GM18907 (cell line): Measurements from ENCODE around the gene SERPINF2.
"Not testable (repeated sequence)": the region's sequence is repeated elsewhere in the genome, so short reads cannot be mapped to it uniquely, and the experiment has no call there.

Source experiments
- ATAC-seq: cut with Tn5 transposase; IDR thresholded peaks from one replicate; pipeline ENCODE4 v1.9.1; 2021; ENCODE audit warnings: mild to moderate bottlenecking, moderate library complexity; ENCODE audit not compliant: unreplicated experiment

Gene SERPINF2

GRCh38 chr17:1762233-1762900 lies 19.7 kb downstream of the SERPINF2 start:
- ATAC-seq: no peak

GRCh38 chr17:1762901-1763898 lies 20.5 kb downstream of the SERPINF2 start:
- ATAC-seq: no peak

DNA sequence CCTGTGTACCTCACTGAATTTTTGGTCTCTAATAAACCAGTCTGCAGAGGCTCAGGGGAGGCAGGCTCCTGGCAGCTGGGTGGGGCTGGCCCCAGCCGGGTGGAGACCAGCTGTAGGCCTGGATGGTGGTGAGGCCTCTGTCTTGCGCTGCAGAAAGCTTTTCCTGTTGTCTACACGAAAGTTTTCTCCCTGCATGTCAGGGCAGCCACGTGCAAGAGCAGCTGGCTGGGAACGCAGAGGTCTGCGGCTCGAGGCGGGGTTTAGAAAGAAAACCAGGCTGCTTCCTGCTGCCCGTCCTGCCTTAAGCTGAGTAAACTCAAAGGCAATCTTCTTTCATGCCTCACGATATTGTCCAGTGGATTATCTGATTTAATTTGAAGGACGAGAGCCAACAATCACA lies 21.6 kb downstream of the SERPINF2 start:
- ATAC-seq: no peak

DNA sequence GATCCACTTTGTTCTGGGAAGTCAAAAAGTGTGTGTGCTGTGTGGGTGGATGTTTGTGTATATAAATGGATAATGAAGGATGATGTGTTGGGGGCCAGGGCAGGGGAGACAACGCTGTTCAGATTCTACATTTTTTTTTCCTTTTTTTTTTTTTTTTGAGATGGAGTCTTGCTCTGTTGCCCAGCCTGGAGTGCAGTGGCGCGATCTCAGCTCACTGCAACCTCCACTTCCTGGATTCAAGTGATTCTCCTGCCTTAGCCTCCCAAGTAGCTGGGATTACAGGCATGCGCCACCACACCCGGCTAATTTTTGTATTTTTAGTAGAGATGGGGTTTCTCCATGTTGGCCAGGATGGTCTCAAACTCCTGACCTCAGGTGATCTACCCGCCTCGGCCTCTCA lies 22.0 kb downstream of the SERPINF2 start:
- not testable (repeated sequence) for ATAC-seq

DNA sequence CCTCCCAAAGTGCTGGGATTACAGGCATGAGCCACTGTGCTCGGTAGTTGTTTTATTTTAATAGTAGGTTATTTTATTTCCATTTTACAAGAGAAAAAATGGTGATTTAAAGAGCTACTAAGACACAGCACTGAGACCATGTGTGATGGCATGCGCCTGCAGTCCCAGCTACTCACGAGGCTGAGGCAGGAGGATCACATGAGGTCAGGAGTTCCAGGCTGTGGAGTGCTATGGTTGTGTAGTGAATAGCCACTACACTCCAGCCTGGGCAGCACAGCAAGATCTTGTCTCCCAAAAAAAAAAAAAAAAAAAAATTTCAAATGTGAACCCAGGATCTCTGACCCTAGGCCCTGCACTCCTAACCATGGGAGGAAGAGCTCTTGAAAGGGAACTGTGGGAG lies 22.9 kb downstream of the SERPINF2 start:
- no peak for ATAC-seq

GRCh38 chr17:1766382-1767135 lies 23.9 kb downstream of the SERPINF2 start:
- no peak for ATAC-seq

DNA sequence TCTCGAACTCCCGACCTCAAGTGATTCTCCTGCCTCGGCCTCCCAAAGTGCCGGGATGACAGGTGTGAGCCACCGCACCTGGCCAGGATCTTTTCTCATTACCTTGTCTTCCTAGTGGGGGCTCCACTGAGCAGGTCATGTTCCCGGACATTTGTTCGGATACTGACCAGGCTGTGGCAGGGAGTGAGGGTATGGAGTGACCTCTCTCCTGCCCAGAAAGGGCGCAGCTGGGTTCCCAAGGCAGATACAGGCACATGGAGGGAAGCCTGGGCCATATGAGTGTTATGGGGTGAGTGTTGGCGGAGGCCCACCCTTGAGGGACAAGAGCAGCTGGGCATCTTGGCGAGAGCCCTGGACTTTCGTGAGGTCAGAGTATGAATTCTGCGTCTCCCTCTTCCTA lies 24.7 kb downstream of the SERPINF2 start:
- no peak for ATAC-seq

DNA sequence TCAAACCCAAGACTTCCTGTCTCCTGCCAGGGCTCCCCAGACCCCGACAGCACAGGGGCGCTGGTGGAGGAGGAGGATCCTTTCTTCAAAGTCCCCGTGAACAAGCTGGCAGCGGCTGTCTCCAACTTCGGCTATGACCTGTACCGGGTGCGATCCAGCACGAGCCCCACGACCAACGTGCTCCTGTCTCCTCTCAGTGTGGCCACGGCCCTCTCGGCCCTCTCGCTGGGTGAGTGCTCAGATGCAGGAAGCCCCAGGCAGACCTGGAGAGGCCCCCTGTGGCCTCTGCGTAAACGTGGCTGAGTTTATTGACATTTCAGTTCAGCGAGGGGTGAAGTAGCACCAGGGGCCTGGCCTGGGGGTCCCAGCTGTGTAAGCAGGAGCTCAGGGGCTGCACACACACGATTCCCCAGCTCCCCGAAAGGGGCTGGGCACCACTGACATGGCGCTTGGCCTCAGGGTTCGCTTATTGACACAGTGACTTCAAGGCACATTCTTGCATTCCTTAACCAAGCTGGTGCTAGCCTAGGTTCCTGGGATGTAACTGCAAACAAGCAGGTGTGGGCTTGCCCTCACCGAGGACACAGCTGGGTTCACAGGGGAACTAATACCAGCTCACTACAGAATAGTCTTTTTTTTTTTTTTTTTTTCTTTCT lies 27.3 kb downstream of the SERPINF2 start:
- no peak for ATAC-seq

DNA sequence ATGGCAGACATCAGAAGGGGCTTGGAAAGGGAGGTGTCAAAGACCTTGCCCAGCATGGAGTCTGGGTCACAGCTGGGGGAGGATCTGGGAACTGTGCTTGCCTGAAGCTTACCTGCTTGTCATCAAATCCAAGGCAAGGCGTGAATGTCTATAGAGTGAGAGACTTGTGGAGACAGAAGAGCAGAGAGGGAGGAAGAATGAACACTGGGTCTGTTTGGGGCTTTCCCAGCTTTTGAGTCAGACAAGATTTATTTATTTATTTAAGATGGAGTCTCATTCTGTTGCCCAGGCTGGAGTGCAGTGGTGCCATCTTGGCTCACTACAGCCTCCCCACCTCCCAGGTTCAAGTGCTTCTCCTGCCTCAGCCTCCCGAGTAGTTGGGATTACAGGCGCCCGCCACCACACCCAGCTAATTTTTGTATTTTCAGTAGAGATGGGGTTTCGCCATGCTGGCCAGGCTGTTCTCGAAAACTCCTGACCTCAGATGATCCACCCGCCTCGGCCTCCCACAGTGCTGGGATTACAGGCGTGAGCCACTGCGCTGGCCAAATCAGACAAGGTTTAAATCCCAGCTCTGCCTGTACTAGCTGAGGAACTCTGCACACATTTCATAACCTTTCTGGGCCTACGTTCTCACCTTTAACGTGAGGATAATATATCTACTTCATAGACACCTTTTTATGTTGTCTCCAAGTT lies 30.5 kb downstream of the SERPINF2 start:
- ATAC-seq: not testable (repeated sequence)

- no peak for ATAC-seq
Measured at GRCh38 chr17:1773696-1774181, 31.1 kb downstream of the SERPINF2 start.

GRCh38 chr17:1774390-1775176 lies 31.9 kb downstream of the SERPINF2 start:
- ATAC-seq: no peak

- ATAC-seq: no peak
Measured at GRCh38 chr17:1776328-1776727, 33.7 kb downstream of the SERPINF2 start.

- ATAC-seq: no peak
Measured at GRCh38 chr17:1776857-1777256, 34.2 kb downstream of the SERPINF2 start.

DNA sequence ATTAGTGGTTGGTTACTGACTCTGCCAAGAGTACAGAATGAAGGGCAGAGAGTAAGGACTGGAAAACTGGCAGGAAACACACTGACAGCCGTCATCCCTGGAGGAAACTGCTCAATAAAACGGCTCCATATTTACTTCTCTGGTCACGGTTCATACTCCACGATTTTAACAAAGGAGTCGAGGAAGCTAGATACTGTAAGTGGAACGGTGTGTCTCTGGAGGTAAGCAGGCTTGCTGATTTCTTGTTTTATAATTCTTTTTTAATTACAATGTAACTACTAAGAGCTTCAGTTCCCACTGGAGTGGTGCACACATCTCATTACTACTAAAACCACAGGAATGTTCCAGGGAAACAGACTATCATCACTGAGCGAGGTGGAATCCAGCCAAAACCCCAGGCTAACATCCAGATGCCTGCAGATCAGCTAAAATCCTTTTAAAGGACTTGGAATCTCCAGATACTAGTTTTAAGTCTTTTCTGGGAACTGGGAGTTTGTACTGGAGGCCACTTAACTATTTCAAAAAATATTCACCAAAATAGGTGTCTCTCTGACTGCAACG lies 37.0 kb downstream of the SERPINF2 start:
- ATAC-seq: no peak

- no peak for ATAC-seq
Measured at GRCh38 chr17:1782171-1782567, 39.5 kb downstream of the SERPINF2 start.

- no peak for ATAC-seq
Measured at GRCh38 chr17:1783271-1783670, 40.6 kb downstream of the SERPINF2 start.

DNA sequence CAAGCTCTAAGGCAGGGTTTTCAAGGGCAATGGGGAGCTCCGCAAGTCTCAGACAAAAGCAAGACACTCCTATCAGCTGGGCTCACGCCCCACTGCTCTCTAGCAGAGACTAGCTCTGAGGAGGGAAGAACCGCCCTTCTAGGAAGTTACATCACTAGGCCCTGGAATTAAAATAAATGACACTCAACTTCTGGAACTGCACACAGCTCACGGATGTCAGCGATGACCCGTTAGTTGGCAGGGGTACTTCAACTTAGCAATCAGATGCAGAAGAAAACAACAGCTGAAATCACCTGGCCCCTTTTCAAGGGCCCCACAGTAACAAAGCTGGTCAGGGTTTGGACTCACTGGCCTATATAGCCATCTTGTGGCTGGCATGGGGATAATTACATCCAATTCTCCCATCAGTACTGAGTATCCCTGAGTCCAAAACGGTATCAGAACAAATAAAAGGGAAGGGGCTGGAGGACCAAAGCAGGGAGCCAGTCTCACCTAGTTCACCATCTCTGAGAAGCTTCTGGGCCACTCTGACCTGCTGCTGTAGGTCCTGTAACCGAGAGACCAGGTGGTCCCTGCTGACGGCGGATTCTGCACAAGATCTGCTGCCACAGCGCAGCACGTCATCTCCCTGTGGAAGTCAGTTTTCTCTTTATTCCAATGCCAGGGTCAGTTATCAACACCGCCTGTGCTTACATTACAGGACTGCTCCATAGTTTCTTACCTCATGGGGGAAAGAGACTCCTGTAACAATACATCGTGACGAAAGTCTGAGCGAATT lies 41.4 kb downstream of the SERPINF2 start:
- no peak for ATAC-seq

- ATAC-seq: no peak
Measured at GRCh38 chr17:1785930-1786329, 43.3 kb downstream of the SERPINF2 start.
